ENCODE data around the gene RPL7A. TPM values are rescaled to one million over a fixed set of nuclear protein-coding genes. Genes with fewer than 3 reads are reported as not detected.
A peak's percentile ranks its signal among the peaks of the same experiment; 100 is the strongest.

RPL7A gene
- total and polyA plus RNA-seq, 2 of the 13 experiments (the other 11 are each of a cell fraction or from before 2014, with no cell fraction given), result 2,401 to 2,938 TPM

- TF ChIP-seq CTCF (CRISPR knock-in tag; IDR thresholded peaks at IDR 0.05) (peak; percentile 36), SOX6 (IDR thresholded peaks at IDR 0.05) (no peak), SOX6 (CRISPR knock-in tag; IDR thresholded peaks at IDR 0.05) (peak; percentile 17; the same call in 1 of the 2 replicates), NONO (IDR thresholded peaks at IDR 0.05) (no peak), NONO (CRISPR knock-in tag; conservative IDR thresholded peaks at IDR 0.05) (no peak; the same call in 1 of the 2 replicates), ZBTB26 (CRISPR knock-in tag; IDR thresholded peaks at IDR 0.05; ENCODE audit: borderline replicate concordance) (0 out of 2 replicates have a peak, but pooled peaks have one; percentile 20), FOXO4 (CRISPR knock-in tag; conservative IDR thresholded peaks at IDR 0.05) (no peak), ZFP91 (CRISPR knock-in tag; IDR thresholded peaks at IDR 0.05; ENCODE audit: borderline replicate concordance) (no peak), ZNF790 (CRISPR knock-in tag; IDR thresholded peaks at IDR 0.05; ENCODE audit: borderline replicate concordance) (no peak)
Observed at GRCh38 chr9:133390713-133391112, 42.7 kb downstream of the RPL7A start (continued).

Data from HepG2 (cell line).